Subcutaneous abdominal adipose tissue (tissue), 5 donors: Measurements from ENCODE around the gene SLC9C2.
"Not testable (repeated sequence)": the region's sequence is repeated elsewhere in the genome, so short reads cannot be mapped to it uniquely, and the experiment has no call there.

Experiments
- H3K27ac ChIP-seq: one replicate; pipeline ENCODE4 v1.7.0; 2013; ENCODE audit warnings: low read depth, mild to moderate bottlenecking, inconsistent platforms, low read length, moderate library complexity
- H3K27me3 ChIP-seq, 5 donors: one replicate each; pipeline ENCODE4 v1.7.0; 2013; ENCODE audit warnings: low read length in 5 of 5, inconsistent platforms in 1 of 5; ENCODE audit not compliant: control insufficient read depth in 5 of 5, insufficient read depth in 4 of 5
- H3K36me3 ChIP-seq, 5 donors: one replicate each; pipeline ENCODE4 v1.7.0; 2013; ENCODE audit warnings: low read length in 5 of 5; ENCODE audit not compliant: control insufficient read depth in 5 of 5, insufficient read depth in 5 of 5
- H3K4me1 ChIP-seq, 5 donors: one replicate each; pipeline ENCODE4 v1.7.0; 2013; ENCODE audit warnings: low read length in 5 of 5, mild to moderate bottlenecking in 3 of 5, moderate library complexity in 1 of 5; ENCODE audit not compliant: control insufficient read depth in 5 of 5, insufficient read depth in 5 of 5
- H3K4me3 ChIP-seq, 5 donors: one replicate each; pipeline ENCODE4 v1.7.0; 2013; ENCODE audit warnings: low read length in 5 of 5, low read depth in 1 of 5
- H3K9ac ChIP-seq, 5 donors: one replicate each; pipeline ENCODE4 v1.7.0; 2013; ENCODE audit warnings: low read length in 5 of 5, mild to moderate bottlenecking in 4 of 5, moderate library complexity in 3 of 5
- H3K9me3 ChIP-seq, 5 donors: one replicate each; pipeline ENCODE4 v1.7.0; 2013; ENCODE audit warnings: low read length in 5 of 5; ENCODE audit not compliant: control insufficient read depth in 5 of 5
- donor health status: healthy.
- donor health status: healthy.
- donor health status: healthy.
- donor health status: healthy.
- donor health status: healthy.

The SLC9C2 gene

GRCh38 chr1:173527151-173527826 is 75.6 kb downstream of the SLC9C2 start:
- Histone ChIP-seq H3K9ac (peak overlapping the region in 1 of 5 donors; percentile 6), H3K4me3 (no peak overlapping the region), H3K4me1 (peaks cover 0 to 43% (median 25%) of the 10 kb centered on the region in 5 donors), H3K27ac (peak overlapping the region; percentile 59), H3K9me3 (no peaks in the 10 kb centered on the region), H3K36me3 (no peaks in the 10 kb centered on the region), H3K27me3 (no peaks in the 10 kb centered on the region)

GRCh38 chr1:173525926-173526325 is 76.9 kb downstream of the SLC9C2 start:
- H3K27ac ChIP-seq = no peak overlapping the region

GRCh38 chr1:173523329-173523728 is 79.5 kb downstream of the SLC9C2 start:
- no peaks in the 10 kb centered on the region for H3K27me3 ChIP-seq
- H3K9me3 ChIP-seq = no peaks in the 10 kb centered on the region
- H3K27ac ChIP-seq = no peak overlapping the region
- no peak overlapping the region for H3K4me3 ChIP-seq
- H3K4me1 ChIP-seq = peaks cover 0 to 26% (median 17%) of the 10 kb centered on the region in 5 donors
- H3K36me3 ChIP-seq = no peaks in the 10 kb centered on the region
- H3K9ac ChIP-seq = no peak overlapping the region

More at GRCh38 chr1:173525926-173526325, 76.9 kb downstream of the SLC9C2 start:
- no peaks in the 10 kb centered on the region for H3K27me3 ChIP-seq
- H3K9ac ChIP-seq = no peak overlapping the region
- peaks cover 0 to 31% (median 19%) of the 10 kb centered on the region in 5 donors for H3K4me1 ChIP-seq
- H3K36me3 ChIP-seq = no peaks in the 10 kb centered on the region
- H3K4me3 ChIP-seq = no peak overlapping the region
- no peaks in the 10 kb centered on the region for H3K9me3 ChIP-seq

GRCh38 chr1:173520799-173521198 is 82.1 kb downstream of the SLC9C2 start:
- Histone ChIP-seq H3K9ac (no peak overlapping the region), H3K4me3 (no peak overlapping the region), H3K9me3 (no peaks in the 10 kb centered on the region), H3K27me3 (no peaks in the 10 kb centered on the region), H3K27ac (no peak overlapping the region), H3K4me1 (peaks cover 0 to 6% (median 0%) of the 10 kb centered on the region in 5 donors), H3K36me3 (no peaks in the 10 kb centered on the region)

- H3K4me3 ChIP-seq, H3K9ac ChIP-seq, H3K36me3 ChIP-seq, H3K9me3 ChIP-seq, H3K4me1 ChIP-seq, H3K27ac ChIP-seq, H3K27me3 ChIP-seq: not testable (repeated sequence)
Measured at GRCh38 chr1:173514503-173514902, 88.4 kb downstream of the SLC9C2 start.

GRCh38 chr1:173509797-173510196 is 93.1 kb downstream of the SLC9C2 start:
- Histone ChIP-seq H3K4me3 (no peak overlapping the region), H3K9ac (no peak overlapping the region)

GRCh38 chr1:173508541-173508940 is 94.3 kb downstream of the SLC9C2 start:
- no peak overlapping the region for H3K4me3 ChIP-seq
- H3K36me3 ChIP-seq = no peaks in the 10 kb centered on the region
- no peak overlapping the region for H3K9ac ChIP-seq
- no peaks in the 10 kb centered on the region for H3K9me3 ChIP-seq
- peaks cover 0 to 23% (median 18%) of the 10 kb centered on the region in 5 donors for H3K4me1 ChIP-seq
- H3K27ac ChIP-seq = no peak overlapping the region
- H3K27me3 ChIP-seq = no peaks in the 10 kb centered on the region

More at GRCh38 chr1:173509797-173510196, 93.1 kb downstream of the SLC9C2 start:
- Histone ChIP-seq H3K27me3 (no peaks in the 10 kb centered on the region), H3K4me1 (peaks cover 0 to 16% (median 10%) of the 10 kb centered on the region in 5 donors), H3K9me3 (no peaks in the 10 kb centered on the region), H3K27ac (no peak overlapping the region), H3K36me3 (no peaks in the 10 kb centered on the region)

- no peak overlapping the region for H3K4me3 ChIP-seq
- no peaks in the 10 kb centered on the region for H3K9me3 ChIP-seq
- no peaks in the 10 kb centered on the region for H3K36me3 ChIP-seq
- no peaks in the 10 kb centered on the region for H3K27me3 ChIP-seq
- no peak overlapping the region for H3K27ac ChIP-seq
- H3K9ac ChIP-seq = no peak overlapping the region
- H3K4me1 ChIP-seq = peaks cover 0 to 28% (median 21%) of the 10 kb centered on the region in 5 donors
Measured at GRCh38 chr1:173507847-173508209, 95.0 kb downstream of the SLC9C2 start.

- Histone ChIP-seq H3K4me3 (no peak overlapping the region), H3K9me3 (no peaks in the 10 kb centered on the region), H3K9ac (peak overlapping the region in 1 of 5 donors; percentile 2), H3K27ac (peak overlapping the region; percentile 68), H3K36me3 (no peaks in the 10 kb centered on the region), H3K4me1 (peaks cover 0 to 28% (median 21%) of the 10 kb centered on the region in 5 donors), H3K27me3 (no peaks in the 10 kb centered on the region)
Measured at GRCh38 chr1:173507205-173507846, 95.5 kb downstream of the SLC9C2 start.

GRCh38 chr1:173506437-173506836 is 96.4 kb downstream of the SLC9C2 start:
- Histone ChIP-seq H3K27ac (peak overlapping the region; percentile 68), H3K4me3 (no peak overlapping the region), H3K27me3 (no peaks in the 10 kb centered on the region), H3K36me3 (no peaks in the 10 kb centered on the region), H3K9ac (no peak overlapping the region), H3K4me1 (peaks cover 0 to 28% (median 21%) of the 10 kb centered on the region in 5 donors), H3K9me3 (no peaks in the 10 kb centered on the region)
